ENCODE data around the gene NME3. TPM values are rescaled to one million over a fixed set of nuclear protein-coding genes. Genes with fewer than 3 reads are reported as not detected.

Gene NME3
- total RNA-seq, 1 experiment from 2014 or later: 76.9 TPM

DNA sequence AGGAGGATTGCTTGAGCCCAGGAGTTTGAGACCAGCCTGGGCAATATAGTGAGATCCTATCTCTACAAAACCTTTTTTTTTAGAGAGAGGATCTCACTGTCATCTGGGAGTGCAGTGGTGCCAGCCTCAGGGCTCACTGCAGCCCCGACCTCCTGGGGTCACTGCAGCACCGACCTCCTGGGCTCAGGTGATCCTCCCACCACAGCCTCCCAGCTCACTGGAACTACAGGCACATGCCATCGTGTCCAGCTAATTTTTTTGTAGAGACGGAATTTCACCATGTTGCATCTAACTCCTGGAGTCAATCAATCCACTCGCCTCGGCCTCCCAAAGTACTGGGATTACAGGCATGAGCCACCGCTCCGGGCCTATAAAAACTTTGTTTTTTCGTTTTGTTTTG is 50.0 kb downstream of the NME3 start:
- TF ChIP-seq, protein P1, sequence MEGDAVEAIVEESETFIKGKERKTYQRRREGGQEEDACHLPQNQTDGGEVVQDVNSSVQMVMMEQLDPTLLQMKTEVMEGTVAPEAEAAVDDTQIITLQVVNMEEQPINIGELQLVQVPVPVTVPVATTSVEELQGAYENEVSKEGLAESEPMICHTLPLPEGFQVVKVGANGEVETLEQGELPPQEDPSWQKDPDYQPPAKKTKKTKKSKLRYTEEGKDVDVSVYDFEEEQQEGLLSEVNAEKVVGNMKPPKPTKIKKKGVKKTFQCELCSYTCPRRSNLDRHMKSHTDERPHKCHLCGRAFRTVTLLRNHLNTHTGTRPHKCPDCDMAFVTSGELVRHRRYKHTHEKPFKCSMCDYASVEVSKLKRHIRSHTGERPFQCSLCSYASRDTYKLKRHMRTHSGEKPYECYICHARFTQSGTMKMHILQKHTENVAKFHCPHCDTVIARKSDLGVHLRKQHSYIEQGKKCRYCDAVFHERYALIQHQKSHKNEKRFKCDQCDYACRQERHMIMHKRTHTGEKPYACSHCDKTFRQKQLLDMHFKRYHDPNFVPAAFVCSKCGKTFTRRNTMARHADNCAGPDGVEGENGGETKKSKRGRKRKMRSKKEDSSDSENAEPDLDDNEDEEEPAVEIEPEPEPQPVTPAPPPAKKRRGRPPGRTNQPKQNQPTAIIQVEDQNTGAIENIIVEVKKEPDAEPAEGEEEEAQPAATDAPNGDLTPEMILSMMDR (conservative IDR thresholded peaks at IDR 0.05): no peak
- no peak overlapping the region for H4K91ac ChIP-seq (ENCODE audit: insufficient read length, low read depth, low read length)
- H3K4ac ChIP-seq (ENCODE audit: low read depth, low read length): no peak overlapping the region
- no peaks in the 10 kb centered on the region for H3K27me3 ChIP-seq (ENCODE audit: insufficient read depth, low read length)
- H2BK15ac ChIP-seq (ENCODE audit: low read depth, low read length): no peak overlapping the region
- H3K27ac Mint-ChIP-seq: no peak overlapping the region
- H3K9me3 Mint-ChIP-seq: no peaks in the 10 kb centered on the region
- H2BK5ac ChIP-seq (ENCODE audit: insufficient read length, low read length): no peak overlapping the region
- no peak overlapping the region for H3K9ac ChIP-seq (ENCODE audit: extremely low read depth, insufficient read length, low read length)
- no peak overlapping the region for H2AFZ ChIP-seq (ENCODE audit: low read length)
- H2BK20ac ChIP-seq (ENCODE audit: low read depth, low read length, poor library complexity, severe bottlenecking): no peak overlapping the region
- H3K18ac ChIP-seq (ENCODE audit: insufficient read length, low read depth, low read length): no peak overlapping the region
- H2AK5ac ChIP-seq (ENCODE audit: insufficient read length, low read length): no peak overlapping the region
- H3K27me3 Mint-ChIP-seq (ENCODE audit: low read depth): no peaks in the 10 kb centered on the region
- no peak overlapping the region for H2BK12ac ChIP-seq (ENCODE audit: insufficient read length, low read depth, low read length)
- no CpG with 5 or more reads among the region's 9 CpGs for WGBS (ENCODE audit: extremely low coverage, insufficient read length, low lambda C conversion rate)
- H3K14ac ChIP-seq (ENCODE audit: insufficient read depth, low read length): no peak overlapping the region
- H3K79me1 ChIP-seq (ENCODE audit: insufficient read depth, low read depth, low read length, poor library complexity, severe bottlenecking): no peaks in the 10 kb centered on the region
- H2BK120ac ChIP-seq (ENCODE audit: low read depth, low read length, poor library complexity, severe bottlenecking): no peak overlapping the region
- no peak overlapping the region for H3K27ac ChIP-seq (ENCODE audit: insufficient read length, low read depth, low read length)
- H3K23me2 ChIP-seq (ENCODE audit: insufficient read length, low read depth, low read length, poor library complexity, severe bottlenecking): no peaks in the 10 kb centered on the region
- H4K8ac ChIP-seq (replicated peaks; ENCODE audit: insufficient read length, low read depth, low read length): no peak overlapping the region
- H3K4me2 ChIP-seq (ENCODE audit: insufficient read depth, insufficient read length, low read length): no peak overlapping the region
- no peaks in the 10 kb centered on the region for H3K79me2 ChIP-seq (ENCODE audit: insufficient read depth, low read length)
- DNase-seq: no peak
- no peaks in the 10 kb centered on the region for H4K20me1 ChIP-seq (ENCODE audit: control insufficient read depth, insufficient read depth, insufficient read length)
- no peak overlapping the region for H3K4me3 Mint-ChIP-seq
- H4K5ac ChIP-seq (ENCODE audit: insufficient read length, low read depth, low read length): no peak overlapping the region
- no peak overlapping the region for H3K23ac ChIP-seq (ENCODE audit: insufficient read length, low read depth, low read length)
- peaks cover 0 to 3% (median 2%) of the 10 kb centered on the region in 3 experiments; a peak in 2 of 7 replicates for H3K36me3 Mint-ChIP-seq (ENCODE audit: insufficient read depth in 1 of 3, low read depth in 3 of 3)
- no peak overlapping the region for H3T11ph ChIP-seq (ENCODE audit: low read length)
- H3K56ac ChIP-seq (ENCODE audit: insufficient read length, low read depth, low read length): no peak overlapping the region
- no peaks in the 10 kb centered on the region for H3K4me1 ChIP-seq (ENCODE audit: insufficient read depth, low read length)
- no peaks in the 10 kb centered on the region for H3K9me3 ChIP-seq (ENCODE audit: control insufficient read depth, low read depth, low read length)
- peaks cover 0 to 7% of the 10 kb centered on the region in 2 experiments; a peak in 3 of 4 replicates for H3K4me1 Mint-ChIP-seq

Small RNA genes within 50 kb of the gene (microRNA-seq; reads per million reads assigned to microRNA genes)
- gene MIR3177 (ENCODE audit: borderline microRNAs expressed): 0.58 reads per million

Other genes with a start within 250 kb of the NME3 start
- gene TMEM204, start 237.9 kb downstream of the NME3 start, total RNA-seq (2021): not detected in 2 replicates
- gene IFT140, start 159.5 kb downstream of the NME3 start, total RNA-seq (2021): 21.3 and 24.0 TPM in 2 replicates
- gene CRAMP1, start 159.2 kb downstream of the NME3 start, total RNA-seq (2021): 39.2 and 46.2 TPM in 2 replicates
- 200 and 206 TPM in 2 replicates for gene JPT2, start 93.3 kb downstream of the NME3 start, total RNA-seq (2021)
- gene MAPK8IP3, start 65.3 kb downstream of the NME3 start, total RNA-seq (2021): 49.4 and 51.3 TPM in 2 replicates
- 60.4 and 63.6 TPM in 2 replicates for gene EME2, start 1.3 kb upstream of the NME3 start, total RNA-seq (2021)
- 199 and 205 TPM in 2 replicates for gene MRPS34, start 1.6 kb upstream of the NME3 start, total RNA-seq (2021)
- gene SPSB3, start 11.0 kb upstream of the NME3 start, total RNA-seq (2021): 19.9 and 20.0 TPM in 2 replicates
- 67.7 and 69.4 TPM in 2 replicates for gene NUBP2, start 11.4 kb upstream of the NME3 start, total RNA-seq (2021)
- gene IGFALS, start 22.2 kb upstream of the NME3 start, total RNA-seq (2021): not detected in 2 replicates
- gene HAGH, start 55.3 kb upstream of the NME3 start, total RNA-seq (2021): 30.0 and 31.0 TPM in 2 replicates
- 13.2 and 16.2 TPM in 2 replicates for gene FAHD1, start 55.7 kb upstream of the NME3 start, total RNA-seq (2021)
- gene MEIOB, start 100.6 kb upstream of the NME3 start, total RNA-seq (2021): 1.3 and 1.6 TPM in 2 replicates
- not detected in 2 replicates for gene HS3ST6, start 146.9 kb upstream of the NME3 start, total RNA-seq (2021)
- gene MSRB1, start 171.7 kb upstream of the NME3 start, total RNA-seq (2021): 24.3 and 25.7 TPM in 2 replicates
- gene RPL3L, start 183.1 kb upstream of the NME3 start, total RNA-seq (2021): 0.11 and 0.31 TPM in 2 replicates
- 191 and 192 TPM in 2 replicates for gene NDUFB10, start 188.0 kb upstream of the NME3 start, total RNA-seq (2021)
- gene RPS2, start 193.3 kb upstream of the NME3 start, total RNA-seq (2021): 3,874 and 3,923 TPM in 2 replicates
- 0.28 TPM in 1 of 2 replicates, not detected in the other for gene RNF151, start 195.3 kb upstream of the NME3 start, total RNA-seq (2021)
- 53.3 and 54.0 TPM in 2 replicates for gene TBL3, start 200.5 kb upstream of the NME3 start, total RNA-seq (2021)
- gene NOXO1, start 209.9 kb upstream of the NME3 start, total RNA-seq (2021): 1.3 and 1.7 TPM in 2 replicates
- 49.1 and 50.4 TPM in 2 replicates for gene GFER, start 212.7 kb upstream of the NME3 start, total RNA-seq (2021)
- 11.9 and 12.1 TPM in 2 replicates for gene SYNGR3, start 218.4 kb upstream of the NME3 start, total RNA-seq (2021)
- gene ZNF598, start 238.3 kb upstream of the NME3 start, total RNA-seq (2021): 64.2 and 70.9 TPM in 2 replicates
- 7.1 and 10.2 TPM in 2 replicates for gene NPW, start 248.2 kb upstream of the NME3 start, total RNA-seq (2021)

Measured in H9 (cell line).